Measurements from ENCODE around the gene PARP16. TPM values are rescaled to one million over a fixed set of nuclear protein-coding genes. Genes with fewer than 3 reads are reported as not detected.

The PARP16 gene
- polyA plus RNA-seq, 2 of the 4 experiments (the other 2 are of a cell fraction), result 7.5 to 9.8 TPM

DNA sequence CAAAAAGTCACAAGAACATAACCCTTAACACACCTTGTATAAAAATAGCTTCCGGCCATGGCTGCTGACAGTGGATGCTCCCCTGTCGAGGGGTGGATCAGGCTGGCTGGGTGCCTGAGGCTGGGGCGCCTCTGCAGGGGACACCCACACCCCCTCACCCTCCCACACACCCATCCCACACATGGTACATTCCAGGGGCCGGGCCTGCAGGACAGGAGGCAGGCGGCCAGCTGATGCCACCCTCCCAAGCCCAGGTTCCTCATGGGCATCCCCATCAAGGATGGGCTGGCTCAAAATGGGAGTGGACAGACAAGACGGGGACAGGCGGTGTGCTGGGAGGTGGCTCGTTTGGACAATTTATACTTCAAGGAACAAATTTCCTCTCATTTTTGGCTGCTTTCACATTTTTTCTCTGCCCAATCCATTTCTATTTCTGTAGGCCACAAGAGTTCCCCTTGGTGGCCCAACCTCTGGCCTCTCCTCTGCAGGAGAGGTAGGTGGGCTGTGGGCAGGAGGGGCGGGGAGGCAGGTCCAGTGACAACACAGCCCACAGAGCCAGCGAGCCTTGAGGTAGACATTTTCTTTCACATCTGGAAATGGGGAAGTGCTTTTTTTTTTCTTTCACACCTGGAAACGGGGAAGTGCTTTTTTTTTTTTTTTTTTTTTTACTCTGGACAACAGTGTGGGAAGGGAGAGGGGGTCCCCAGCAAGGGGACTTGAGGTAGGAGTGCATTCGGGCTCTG lies 41.1 kb upstream of the PARP16 start:
- WGBS (ENCODE audit: missing lambda C conversion rate), result 55% methylated on average over 12 of the region's 12 CpGs
- FAIRE-seq (no peak), DNase-seq (ENCODE audit: low read depth in 1 of 2, low spot score in 1 of 2) (no peak), ATAC-seq (no peak)
- no peaks in the 10 kb centered on the region for H3K4me1 ChIP-seq
- POLR2A ChIA-PET, result interaction anchor here (0.9 kb wide), 1 partner anchor 23 kb away, joined by 3 read pairs; the partner anchor contains the start of gene RNU5B-1
- TF ChIP-seq REST (IDR thresholded peaks at IDR 0.05), result no peak
- no peak for TF ChIP-seq RNF2 (IDR thresholded peaks at IDR 0.05; ENCODE audit: borderline replicate concordance, low read depth)
- TF ChIP-seq SMC3 (IDR thresholded peaks at IDR 0.05), result no peak
- no peak for TF ChIP-seq CHD2 (IDR thresholded peaks at IDR 0.05; ENCODE audit: low read length, partially characterized antibody)
- no peak for TF ChIP-seq MYC (IDR thresholded peaks at IDR 0.05; ENCODE audit: borderline replicate concordance, low read length)
- TF ChIP-seq RAD21 (conservative IDR thresholded peaks at IDR 0.05 in 1 of 2, IDR thresholded peaks at IDR 0.05 in 1 of 2), result no peak
- TF ChIP-seq, protein P1, sequence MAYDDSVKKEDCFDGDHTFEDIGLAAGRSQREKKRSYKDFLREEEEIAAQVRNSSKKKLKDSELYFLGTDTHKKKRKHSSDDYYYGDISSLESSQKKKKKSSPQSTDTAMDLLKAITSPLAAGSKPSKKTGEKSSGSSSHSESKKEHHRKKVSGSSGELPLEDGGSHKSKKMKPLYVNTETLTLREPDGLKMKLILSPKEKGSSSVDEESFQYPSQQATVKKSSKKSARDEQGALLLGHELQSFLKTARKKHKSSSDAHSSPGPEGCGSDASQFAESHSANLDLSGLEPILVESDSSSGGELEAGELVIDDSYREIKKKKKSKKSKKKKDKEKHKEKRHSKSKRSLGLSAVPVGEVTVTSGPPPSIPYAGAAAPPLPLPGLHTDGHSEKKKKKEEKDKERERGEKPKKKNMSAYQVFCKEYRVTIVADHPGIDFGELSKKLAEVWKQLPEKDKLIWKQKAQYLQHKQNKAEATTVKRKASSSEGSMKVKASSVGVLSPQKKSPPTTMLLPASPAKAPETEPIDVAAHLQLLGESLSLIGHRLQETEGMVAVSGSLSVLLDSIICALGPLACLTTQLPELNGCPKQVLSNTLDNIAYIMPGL (CRISPR knock-in tag; IDR thresholded peaks at IDR 0.05; ENCODE audit: borderline replicate concordance), result no peak
- TF ChIP-seq, protein P2, sequence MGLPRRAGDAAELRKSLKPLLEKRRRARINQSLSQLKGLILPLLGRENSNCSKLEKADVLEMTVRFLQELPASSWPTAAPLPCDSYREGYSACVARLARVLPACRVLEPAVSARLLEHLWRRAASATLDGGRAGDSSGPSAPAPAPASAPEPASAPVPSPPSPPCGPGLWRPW (IDR thresholded peaks at IDR 0.05), result no peak
- H3K4me3 ChIP-seq, result no peak overlapping the region
- no peak overlapping the region for H3K4me2 ChIP-seq
- CTCF ChIA-PET, result interaction anchor here (1.2 to 16.1 kb wide), 5 partner anchors 9 to 74 kb away, joined by 3 to 722 read pairs (median 75); partner anchors contain the start of gene IGDCC3
- H3K9me3 ChIP-seq, result no peaks in the 10 kb centered on the region
- H3K27ac ChIP-seq, result no peak overlapping the region

- DNase-seq (ENCODE audit: low read depth in 1 of 2, low spot score in 1 of 2), result no peak
- POLR2A ChIA-PET, result interaction anchor here (0.9 kb wide), 1 partner anchor 22 kb away, joined by 3 read pairs; the partner anchor contains the start of gene RNU5B-1
- H3K4me1 ChIP-seq, result no peaks in the 10 kb centered on the region
- no peak for FAIRE-seq
- H3K27ac ChIP-seq, result no peak overlapping the region
- H3K9me3 ChIP-seq, result no peaks in the 10 kb centered on the region
- ATAC-seq, result peak in 1 of 2 experiments; percentile 24; a peak in 1 of 6 replicates
- no peak for TF ChIP-seq HOXB13 (CRISPR knock-in tag; IDR thresholded peaks at IDR 0.05; ENCODE audit: low read depth)
- TF ChIP-seq KDM1A (IDR thresholded peaks at IDR 0.05; ENCODE audit: low read depth), result no peak
- TF ChIP-seq HOXB5 (CRISPR knock-in tag; IDR thresholded peaks at IDR 0.05), result no peak
- no peak for TF ChIP-seq JUN (IDR thresholded peaks at IDR 0.05)
- TF ChIP-seq RNF2 (IDR thresholded peaks at IDR 0.05; ENCODE audit: borderline replicate concordance, low read depth), result no peak
- TF ChIP-seq, protein P2 (IDR thresholded peaks at IDR 0.05), result no peak
- TF ChIP-seq PHF8 (IDR thresholded peaks at IDR 0.05; ENCODE audit: borderline replicate concordance, low read depth), result no peak
- TF ChIP-seq, protein P3, sequence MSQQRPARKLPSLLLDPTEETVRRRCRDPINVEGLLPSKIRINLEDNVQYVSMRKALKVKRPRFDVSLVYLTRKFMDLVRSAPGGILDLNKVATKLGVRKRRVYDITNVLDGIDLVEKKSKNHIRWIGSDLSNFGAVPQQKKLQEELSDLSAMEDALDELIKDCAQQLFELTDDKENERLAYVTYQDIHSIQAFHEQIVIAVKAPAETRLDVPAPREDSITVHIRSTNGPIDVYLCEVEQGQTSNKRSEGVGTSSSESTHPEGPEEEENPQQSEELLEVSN (IDR thresholded peaks at IDR 0.05; ENCODE audit: borderline replicate concordance, low read depth), result no peak
- TF ChIP-seq GATA3 (IDR thresholded peaks at IDR 0.05; ENCODE audit: borderline replicate concordance), result no peak
- CTCF ChIA-PET, result interaction anchor here (0.9 to 16.1 kb wide), 8 partner anchors 8 to 293 kb away, joined by 3 to 722 read pairs (median 6); partner anchors contain the start of gene IGDCC3
- 42% methylated on average over 2 of the region's 2 CpGs for WGBS (ENCODE audit: missing lambda C conversion rate)
- no peak overlapping the region for H3K4me3 ChIP-seq
- H3K4me2 ChIP-seq, result no peak overlapping the region
Observed at GRCh38 chr15:65326818-65327217, 40.1 kb upstream of the PARP16 start.
